Measurements from ENCODE around the gene AP4B1.

DNA sequence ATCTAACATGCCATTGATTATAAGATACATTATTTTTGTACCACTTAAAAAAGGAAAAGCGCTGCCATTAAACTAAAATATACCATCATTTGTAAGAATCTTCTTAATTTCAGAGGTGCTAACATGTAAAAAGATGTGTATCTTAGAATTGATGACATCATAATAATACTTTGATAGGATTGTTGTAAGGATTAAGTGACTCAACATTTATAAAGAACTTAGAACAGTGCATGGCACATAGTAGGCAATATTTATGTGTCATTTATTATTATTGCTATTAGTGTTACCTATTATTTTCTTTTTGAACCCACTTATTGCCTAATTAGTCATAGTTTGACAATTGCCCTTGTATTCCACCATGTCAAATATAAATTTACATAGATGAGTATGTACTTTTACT is 46.3 kb upstream of the AP4B1 start:
- TF ChIP-seq, protein P1, sequence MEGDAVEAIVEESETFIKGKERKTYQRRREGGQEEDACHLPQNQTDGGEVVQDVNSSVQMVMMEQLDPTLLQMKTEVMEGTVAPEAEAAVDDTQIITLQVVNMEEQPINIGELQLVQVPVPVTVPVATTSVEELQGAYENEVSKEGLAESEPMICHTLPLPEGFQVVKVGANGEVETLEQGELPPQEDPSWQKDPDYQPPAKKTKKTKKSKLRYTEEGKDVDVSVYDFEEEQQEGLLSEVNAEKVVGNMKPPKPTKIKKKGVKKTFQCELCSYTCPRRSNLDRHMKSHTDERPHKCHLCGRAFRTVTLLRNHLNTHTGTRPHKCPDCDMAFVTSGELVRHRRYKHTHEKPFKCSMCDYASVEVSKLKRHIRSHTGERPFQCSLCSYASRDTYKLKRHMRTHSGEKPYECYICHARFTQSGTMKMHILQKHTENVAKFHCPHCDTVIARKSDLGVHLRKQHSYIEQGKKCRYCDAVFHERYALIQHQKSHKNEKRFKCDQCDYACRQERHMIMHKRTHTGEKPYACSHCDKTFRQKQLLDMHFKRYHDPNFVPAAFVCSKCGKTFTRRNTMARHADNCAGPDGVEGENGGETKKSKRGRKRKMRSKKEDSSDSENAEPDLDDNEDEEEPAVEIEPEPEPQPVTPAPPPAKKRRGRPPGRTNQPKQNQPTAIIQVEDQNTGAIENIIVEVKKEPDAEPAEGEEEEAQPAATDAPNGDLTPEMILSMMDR (IDR thresholded peaks at IDR 0.05) = no peak
- TF ChIP-seq EZH2 (IDR thresholded peaks at IDR 0.05; ENCODE audit: borderline replicate concordance, insufficient read depth, low read depth, low read length, poor library complexity, severe bottlenecking) = no peak
